GM21723 (cell line): Measurements from ENCODE around the gene ABCC1.

Source experiments
- ATAC-seq: cut with Tn5 transposase; IDR thresholded peaks from one replicate; pipeline ENCODE4 v1.9.1; 2021; ENCODE audit warnings: mild to moderate bottlenecking, moderate library complexity; ENCODE audit not compliant: unreplicated experiment

The ABCC1 gene

DNA sequence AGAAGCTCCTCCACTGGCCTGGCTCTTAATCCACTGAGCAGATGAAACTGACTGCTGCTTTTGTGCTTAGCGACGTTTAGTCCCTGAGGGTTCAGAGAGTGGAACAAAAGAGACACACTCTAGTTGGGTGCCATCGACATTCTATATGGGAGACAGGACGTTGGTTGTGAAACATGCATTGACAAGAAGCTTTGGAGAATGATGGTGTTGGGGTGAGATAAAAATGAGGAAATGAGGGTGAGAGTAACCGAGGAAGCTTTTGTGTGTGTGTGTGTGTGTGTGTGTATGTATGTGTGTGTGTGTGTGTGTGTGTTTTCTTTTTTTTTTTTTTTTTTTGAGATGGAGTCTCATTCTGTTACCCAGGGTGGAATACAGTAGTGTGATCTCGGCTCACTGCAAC, 89.5 kb downstream of the ABCC1 start:
- ATAC-seq: no peak

DNA sequence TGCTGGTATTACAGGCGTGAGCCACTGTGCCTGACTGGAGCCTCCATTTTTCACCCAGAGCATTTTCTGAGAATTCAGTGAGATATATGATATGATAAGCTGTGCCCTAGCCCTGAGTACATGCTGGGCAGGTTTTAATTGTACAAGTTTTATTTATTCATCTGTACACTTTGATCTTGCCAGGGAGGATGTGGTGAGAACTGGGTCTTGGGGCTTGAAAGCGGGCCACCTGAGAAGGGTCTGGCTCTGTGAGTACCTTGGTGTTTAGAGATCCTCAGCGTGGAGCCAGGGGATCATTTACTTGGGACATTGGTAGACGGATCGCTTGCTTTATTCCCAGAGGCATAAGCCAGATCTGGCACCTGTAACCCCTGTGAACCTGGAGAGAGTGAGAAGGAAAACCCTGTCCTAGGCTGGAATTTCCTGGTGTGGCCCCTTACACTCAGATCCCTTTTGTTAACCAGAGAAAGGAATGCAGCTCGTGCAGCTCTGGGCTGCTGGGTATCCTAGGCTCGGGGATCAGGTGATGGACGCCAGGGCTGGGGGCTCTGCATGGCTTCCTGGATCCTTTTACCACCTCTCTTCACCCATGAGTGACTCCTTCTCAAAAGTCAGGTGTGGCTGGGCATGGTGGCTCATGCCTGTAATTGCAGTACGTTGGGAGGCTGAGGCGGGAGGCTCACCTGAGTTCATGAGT, 91.9 kb downstream of the ABCC1 start:
- ATAC-seq: no peak

DNA sequence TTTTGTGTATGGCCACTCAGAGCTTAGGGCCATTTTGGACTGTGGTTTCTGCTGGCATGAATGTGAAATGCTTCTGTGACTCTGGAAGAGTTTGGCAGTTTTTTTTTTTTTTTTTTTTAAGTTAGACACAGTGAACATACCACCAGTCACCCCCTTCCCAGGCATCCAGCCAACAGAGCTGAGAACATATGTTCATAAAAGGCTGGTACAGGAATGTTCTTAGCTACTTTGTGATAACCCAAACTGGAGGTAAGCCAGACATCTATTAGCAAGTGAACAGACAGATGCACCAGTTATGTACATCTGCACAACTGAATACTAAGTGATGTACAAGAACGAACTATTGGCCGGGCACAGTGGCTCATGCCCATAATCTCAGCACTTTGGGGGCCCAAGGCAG, 92.7 kb downstream of the ABCC1 start:
- ATAC-seq: no peak

DNA sequence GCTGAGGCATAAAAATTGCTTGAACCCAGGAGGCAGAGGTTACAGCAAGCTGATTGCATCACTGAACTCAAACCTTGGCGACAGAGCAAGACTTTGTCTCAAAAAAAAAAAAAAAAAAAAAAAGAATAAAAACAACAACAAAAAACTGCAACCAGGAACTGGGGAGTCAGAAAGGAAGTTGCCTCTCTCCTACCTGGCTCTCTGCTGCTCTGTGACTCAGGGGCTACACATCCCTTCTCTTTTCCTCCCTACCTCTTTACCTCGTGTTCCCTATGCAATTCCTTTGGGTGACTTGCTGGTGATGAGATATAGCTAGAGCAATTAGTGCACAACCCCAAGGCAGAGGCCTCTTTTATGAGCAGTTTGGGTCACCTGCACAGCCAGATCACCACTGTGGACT, 95.9 kb downstream of the ABCC1 start:
- ATAC-seq: no peak

DNA sequence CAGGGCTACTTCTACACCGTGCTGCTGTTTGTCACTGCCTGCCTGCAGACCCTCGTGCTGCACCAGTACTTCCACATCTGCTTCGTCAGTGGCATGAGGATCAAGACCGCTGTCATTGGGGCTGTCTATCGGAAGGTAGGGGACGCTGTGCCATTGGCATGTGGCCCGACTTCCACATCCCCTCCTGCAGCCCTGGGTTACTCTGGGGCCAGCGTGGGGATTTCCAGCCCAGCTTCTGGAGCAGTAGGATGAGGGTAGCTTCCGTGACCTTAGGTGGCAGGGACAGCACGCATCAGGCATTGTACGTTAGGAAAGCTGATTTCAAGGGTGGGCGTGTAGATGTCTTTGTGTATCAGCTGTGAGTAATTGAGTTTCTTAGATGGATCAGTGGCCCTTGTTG, 96.5 kb downstream of the ABCC1 start:
- ATAC-seq: no peak

DNA sequence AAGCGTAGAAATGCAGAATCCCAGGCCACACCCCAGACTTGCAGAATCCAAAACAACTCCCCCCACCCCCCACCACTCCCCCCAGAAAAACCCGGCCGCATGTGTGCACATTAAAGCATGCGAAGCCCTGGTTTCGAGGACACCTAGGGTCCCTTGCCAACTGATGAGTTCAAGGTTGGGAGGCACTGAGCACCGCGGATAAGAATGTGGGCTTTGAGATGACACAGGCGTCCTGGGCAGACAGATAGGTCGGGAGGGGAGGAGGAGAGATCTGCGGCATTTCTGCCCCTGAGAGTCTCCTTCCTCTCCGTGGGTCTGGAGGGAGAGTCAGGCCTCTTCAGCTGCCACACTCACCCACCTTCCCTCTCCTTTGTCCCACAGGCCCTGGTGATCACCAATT, 98.3 kb downstream of the ABCC1 start:
- ATAC-seq: no peak

DNA sequence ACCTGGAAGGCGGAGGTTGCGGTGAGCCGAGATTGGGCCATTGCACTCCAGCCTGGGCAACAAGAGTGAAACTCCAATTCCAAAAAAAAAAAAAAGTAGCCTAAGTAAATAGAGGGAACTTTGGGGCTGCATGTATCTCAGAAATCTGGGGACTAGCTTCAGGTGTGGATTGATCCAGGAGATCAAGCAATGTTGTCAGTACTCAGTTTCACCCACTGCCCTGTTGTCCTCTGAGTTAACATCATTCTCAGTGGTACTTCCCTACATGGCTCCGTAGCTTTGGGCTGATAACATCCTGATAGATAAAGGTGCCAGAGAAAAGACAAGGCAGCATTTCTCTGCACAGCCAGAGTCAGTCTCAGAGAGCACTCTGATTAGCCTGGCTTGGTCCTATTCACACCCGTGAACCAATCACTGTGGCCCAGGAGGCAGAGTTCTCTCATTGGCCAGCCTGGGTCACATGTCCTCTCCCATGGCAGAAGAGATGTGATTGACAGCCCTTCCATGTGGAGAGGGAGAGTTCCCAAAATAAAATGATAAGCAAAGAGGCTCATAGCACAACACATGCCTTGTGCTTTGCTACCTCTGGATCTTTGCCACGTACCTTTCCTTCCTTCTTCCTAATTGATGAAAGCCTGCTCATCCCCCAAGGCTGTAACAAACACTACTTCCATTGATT, 99.6 kb downstream of the ABCC1 start:
- ATAC-seq: no peak

DNA sequence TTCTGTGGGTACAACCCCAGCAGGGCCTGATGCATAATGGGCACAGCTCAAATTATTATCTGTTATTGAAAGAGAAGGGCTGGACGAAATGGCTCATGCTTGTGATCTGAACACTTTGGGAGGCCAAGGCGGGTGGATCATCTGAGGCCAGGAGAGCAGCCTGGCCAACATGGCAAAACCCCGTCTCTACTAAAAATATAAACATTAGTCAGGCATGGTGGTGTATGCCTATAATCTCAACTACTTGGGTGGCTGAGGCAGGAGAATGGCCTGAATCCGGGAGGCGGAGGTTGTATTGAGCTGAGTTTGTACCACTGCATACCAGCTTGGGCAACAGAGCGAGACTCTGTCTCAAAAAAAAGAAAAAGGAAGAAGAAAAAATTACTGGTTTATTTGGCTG, 100.7 kb downstream of the ABCC1 start:
- ATAC-seq: no peak

DNA sequence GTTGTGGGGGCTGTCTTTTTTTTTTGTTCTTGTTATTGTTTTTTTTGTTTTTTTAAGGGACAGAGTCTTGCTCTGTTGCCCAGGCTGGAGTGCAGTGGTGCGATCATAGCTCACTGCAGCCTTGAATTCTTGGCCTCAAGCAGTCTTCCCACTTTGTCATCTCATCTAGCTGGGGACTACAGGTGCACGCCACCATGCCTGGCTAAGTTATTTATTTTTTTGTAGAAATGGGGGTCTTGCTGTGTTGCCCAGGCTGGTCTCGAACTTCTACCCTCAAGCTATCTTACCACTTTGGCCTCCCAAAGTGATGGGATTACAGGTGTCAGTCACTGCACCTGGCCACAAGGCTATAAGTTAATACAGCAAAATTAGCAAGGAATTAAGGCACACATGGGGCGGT, 101.7 kb downstream of the ABCC1 start:
- ATAC-seq: no peak

DNA sequence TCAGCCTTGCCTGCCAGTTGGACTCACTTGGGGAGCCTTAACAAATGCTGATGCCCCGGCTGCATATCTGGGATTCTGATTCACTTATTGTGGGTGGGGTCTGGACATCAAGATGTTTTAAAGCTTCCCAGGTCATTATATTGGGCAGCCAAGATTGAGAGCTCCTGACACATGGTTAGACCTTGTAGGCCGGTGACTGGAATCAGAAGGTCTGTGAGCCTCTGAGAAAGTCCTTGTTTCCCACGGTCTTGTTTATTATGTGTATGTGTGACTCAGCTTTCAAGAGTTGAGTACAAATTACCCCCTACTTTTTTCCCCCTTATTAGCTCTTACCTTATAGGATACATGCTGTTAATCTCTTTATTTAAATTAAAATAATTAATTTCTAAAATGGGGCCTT, 103.5 kb downstream of the ABCC1 start:
- ATAC-seq: no peak

DNA sequence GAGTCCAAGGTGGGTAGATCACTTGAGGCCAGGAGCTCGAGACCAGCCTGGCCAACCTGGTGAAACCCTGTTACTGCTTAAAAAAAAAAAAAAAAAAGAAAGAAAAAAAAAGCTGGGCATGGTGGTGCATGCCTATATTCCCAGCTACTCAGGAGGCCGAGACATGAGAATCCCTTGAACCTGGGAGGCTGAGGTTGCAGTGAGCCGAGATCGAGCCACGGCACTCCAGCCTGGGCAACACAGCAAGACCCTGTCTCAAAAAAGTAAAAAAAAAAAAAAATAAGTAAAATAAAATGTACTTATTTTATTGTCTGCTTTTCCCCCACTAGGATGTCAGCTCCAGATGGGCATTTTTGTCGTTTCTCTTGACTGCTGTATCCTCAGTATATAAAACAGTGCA, 107.7 kb downstream of the ABCC1 start:
- no peak for ATAC-seq

DNA sequence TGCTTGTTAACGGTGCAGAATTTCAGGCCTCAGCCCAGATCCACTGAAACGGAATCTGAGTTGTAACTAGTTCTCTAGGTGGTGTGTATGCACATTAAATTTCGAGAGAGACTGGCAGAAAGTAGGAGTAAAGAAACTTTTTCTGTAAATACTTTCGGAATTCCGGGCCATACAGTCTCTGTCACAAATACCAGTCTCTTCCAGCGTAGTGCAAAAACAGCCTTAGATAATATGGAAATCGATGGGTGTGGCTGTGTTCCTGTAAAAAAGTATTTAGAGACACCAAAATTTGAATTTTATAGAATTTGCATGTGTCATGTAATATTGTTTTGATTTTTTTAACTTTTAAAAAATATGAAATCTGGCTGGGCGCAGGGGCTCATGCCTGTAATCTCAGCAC, 109.7 kb downstream of the ABCC1 start:
- ATAC-seq: no peak

DNA sequence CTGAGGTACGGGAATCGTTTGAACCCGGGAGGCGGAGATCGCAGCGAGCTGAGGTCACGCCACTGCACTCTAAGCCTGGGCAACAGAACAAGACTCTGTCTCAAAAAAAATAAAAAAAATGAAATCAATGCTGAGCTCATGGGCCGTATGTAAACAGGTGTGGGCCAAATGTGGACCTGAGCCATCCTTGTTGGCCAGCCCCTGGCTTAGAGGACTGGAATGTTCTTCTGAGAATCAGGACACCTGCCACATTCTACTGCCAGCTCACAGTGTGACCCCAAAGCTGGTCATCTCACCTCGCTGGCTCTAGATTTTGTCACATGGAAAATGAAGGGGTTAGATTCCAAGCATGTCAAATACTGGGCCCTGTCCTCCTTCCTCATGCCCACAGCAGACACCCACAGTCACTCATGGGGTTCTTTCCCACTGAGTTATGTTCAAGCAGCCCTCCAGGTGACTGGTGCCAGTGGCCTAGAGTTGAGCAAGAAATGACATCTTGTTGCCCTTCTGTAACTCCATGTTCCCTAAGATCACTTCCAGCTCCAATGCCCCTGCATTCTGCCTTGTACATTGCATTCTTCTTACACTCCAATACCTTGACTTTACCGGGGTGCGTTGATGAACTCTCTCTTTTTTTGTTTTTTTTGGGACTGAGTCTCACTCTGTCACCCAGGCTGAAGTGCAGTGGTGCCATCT, 110.6 kb downstream of the ABCC1 start:
- no peak for ATAC-seq

DNA sequence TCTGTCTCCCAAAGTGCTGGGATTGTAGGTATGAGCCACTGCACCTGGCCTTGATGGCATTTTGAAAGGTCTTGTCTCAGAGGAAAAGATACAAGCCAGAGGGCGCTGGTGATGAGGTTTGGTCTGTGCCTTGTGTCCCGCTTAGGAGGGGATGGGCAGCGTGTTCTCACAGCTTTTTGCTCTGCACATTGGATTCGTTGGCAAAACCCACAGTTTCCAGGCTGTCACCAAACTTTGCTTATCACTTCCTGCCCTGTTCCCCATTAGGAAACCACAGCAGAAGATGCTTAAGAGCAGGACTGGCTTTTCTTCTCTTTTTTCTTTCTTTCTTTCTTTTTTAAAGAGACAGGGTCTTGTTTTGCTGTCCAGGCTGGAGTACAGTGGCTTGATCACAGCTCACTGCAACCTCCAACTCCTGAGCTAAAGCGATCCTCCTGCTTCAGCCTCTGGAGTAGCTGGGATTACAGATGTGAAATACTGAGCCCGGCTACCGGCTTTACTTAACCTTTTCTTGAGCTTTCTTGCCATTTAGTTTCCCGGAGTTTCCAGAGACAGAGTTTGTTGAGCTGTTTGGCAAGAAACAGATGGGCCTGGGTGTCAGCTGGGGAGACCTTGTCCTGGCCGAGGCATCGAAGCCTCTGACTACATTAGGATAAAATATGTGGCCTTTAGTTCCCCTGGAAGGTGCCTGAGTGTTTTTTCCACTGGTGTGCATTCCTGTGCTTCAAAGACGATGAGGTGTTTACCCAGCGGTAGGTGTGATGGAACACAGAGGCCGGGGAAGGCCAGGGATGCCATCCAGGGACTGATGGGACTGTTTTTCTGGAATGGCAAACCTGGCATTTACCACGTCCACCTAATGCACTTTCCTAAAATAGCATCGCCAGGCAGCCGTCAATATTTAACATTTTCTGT, 112.9 kb downstream of the ABCC1 start:
- no peak for ATAC-seq

DNA sequence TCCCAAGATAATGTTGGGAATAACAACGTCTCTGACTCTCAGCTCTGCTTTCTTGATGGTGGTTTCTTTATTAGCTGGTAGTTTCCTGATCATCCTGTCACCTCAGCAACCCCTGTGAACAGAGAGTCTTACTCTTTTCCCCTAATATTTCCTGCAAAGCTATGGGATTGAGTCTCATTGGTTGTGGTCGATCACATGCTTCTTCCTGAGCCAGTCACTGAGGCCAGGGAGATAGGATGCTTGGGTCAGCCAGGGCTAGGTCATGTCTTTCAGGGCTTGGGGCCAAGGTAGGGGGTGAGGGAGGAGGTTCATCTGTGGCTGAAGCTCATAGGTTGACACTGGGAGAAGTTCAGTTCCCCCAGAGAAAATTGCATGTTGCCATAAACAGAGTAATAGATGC, 114.3 kb downstream of the ABCC1 start:
- ATAC-seq: no peak

DNA sequence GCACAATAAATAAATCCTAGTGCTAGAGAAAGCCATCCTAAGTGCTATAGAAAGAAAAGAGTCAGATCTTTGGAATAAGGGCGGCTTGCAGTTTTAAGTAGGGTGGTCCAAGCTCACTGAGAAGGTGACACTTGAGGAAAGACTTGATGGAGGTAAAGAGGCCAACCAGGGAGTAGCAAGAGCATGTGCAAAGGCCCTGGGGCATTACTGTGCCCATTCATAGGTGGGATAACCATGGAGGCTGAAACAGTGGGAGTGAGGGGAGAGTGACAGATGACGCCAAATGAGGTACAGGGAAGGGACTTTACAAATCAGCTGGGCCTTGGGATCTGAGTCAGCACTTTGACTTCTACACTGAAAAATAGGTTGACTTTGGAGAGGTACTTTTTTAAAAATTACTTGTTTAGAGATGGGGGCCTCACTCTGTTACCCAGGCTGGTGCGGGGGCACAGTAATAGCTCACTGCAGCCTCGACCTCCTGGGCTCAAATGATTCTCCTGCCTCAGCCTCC, 115.5 kb downstream of the ABCC1 start:
- no peak for ATAC-seq

DNA sequence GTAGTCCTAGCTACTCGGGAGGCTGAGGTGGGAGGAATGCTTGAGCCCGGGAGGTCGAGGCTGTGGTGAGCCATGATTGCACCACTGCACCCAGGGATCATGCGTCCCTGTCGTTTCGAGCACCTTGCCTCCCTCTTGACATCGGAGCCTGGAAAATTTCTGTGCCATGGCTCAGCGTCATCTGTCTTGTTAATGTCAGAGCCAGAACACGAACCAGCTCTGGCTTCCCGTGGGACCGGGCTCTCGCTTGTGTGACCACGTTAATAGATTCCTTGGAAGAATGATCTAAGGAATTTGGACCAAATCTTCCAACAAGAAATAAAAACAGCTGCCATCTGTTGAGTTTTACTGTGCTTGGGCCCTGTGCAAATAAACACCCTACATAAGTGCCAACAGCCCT, 117.7 kb downstream of the ABCC1 start:
- no peak for ATAC-seq

DNA sequence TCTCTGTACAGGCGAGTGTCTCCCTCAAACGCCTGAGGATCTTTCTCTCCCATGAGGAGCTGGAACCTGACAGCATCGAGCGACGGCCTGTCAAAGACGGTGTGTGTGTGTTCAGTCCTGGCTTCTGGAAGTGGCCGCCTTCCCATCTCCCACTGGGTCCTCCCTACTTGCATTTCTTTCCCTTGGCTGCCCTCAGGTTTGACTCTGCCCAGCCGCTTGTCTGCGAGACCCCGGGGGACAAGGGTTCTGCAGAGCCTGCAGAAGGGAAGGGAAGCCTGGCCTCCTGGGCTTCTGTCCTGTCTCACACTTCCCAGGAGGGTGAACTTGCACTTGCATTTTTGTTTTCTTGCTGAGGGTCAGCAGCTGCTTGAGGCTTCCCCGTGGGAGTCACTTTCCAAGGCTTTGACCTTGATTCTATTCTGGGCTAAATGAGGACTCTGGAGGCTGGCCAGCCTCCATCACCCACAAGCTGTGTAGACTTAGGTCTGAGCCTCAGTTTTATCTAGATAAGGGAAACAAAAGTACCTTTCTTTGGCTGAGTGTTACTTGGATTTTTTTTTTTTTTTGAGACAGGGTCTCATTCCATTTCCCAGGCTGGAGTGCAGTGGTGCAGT, 122.3 kb downstream of the ABCC1 start:
- ATAC-seq: no peak

DNA sequence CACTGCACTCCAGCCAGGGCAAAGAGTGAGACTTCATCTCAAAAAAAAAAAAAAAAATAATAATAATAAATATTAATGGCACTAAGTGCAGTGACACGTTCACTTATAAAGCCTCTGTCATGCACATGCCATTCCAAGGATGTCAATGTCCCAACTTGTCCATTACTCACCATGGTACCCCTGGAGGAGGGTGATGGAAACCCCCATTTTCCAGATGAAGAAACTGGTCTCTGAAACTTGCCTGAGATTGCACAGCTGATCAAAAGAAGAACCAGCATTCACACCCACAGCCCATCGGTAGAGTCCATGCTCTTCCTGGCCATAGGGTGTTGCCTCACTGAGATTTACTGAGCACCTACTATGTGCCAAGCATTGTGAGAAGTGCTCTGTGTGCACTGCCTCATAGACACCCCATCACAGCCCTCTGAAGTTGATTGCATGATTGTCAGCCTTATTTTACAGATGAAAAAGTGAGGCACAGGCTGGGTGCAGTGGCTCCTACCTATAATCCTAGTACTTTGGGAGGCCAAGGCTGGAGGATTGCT, 123.7 kb downstream of the ABCC1 start:
- ATAC-seq: no peak
